ENCODE results near the gene HES6. TPM values are rescaled to one million over a fixed set of nuclear protein-coding genes. Genes with fewer than 3 reads are reported as not detected.

The HES6 gene
- total and polyA plus RNA-seq, 10 of the 15 experiments (the other 5 are each of a cell fraction or from before 2014, with no cell fraction given), result 0.11 to 1.7 (median 0.83) TPM

GRCh38 chr2:238247841-238248453 lies 8.1 kb upstream of the HES6 start:
- ATAC-seq, result no peak
- no peak for DNase-seq (ENCODE audit: low read depth, low spot score)
- FAIRE-seq, result no peak
- H3K79me2 ChIP-seq (ENCODE audit: control insufficient read depth, insufficient read depth, low read length), result no peaks in the 10 kb centered on the region
- H3K4me3 ChIP-seq, result no peak overlapping the region
- ChIA-PET CTCF (no interaction called here), POLR2A (no interaction called here), SMC1A (ENCODE audit: uncharacterized antibody, unreplicated experiment) (no interaction called here), RAD21 (ENCODE audit: unreplicated experiment) (no interaction called here)
- H3K27ac ChIP-seq (ENCODE audit: control insufficient read depth, insufficient read depth), result no peak overlapping the region
- H3K27me3 ChIP-seq (replicated peaks in 1 of 2; ENCODE audit: control insufficient read depth in 2 of 2, insufficient read depth in 2 of 2, low read length in 1 of 2), result no peaks in the 10 kb centered on the region
- H3K9ac ChIP-seq (ENCODE audit: control insufficient read depth, insufficient read depth, low read length), result no peak overlapping the region
- no peak for TF ChIP-seq NR2F1 (conservative IDR thresholded peaks at IDR 0.05)
- TF ChIP-seq MAX (IDR thresholded peaks at IDR 0.05; ENCODE audit: low read depth, low read length), result no peak
- TF ChIP-seq FOXM1 (IDR thresholded peaks at IDR 0.05; ENCODE audit: low read depth, low read length), result no peak
- TF ChIP-seq E2F4 (IDR thresholded peaks at IDR 0.05; ENCODE audit: low read depth, low read length), result no peak
- no peak for TF ChIP-seq SRF (IDR thresholded peaks at IDR 0.05; ENCODE audit: low read depth in 2 of 2, low read length in 2 of 2)
- TF ChIP-seq POLR2AphosphoS2 (IDR thresholded peaks at IDR 0.05; ENCODE audit: low read depth, low read length), result no peak
- TF ChIP-seq SIX5 (IDR thresholded peaks at IDR 0.05; ENCODE audit: low read depth, low read length, severe bottlenecking), result no peak
- no peak for TF ChIP-seq ZNF274 (IDR thresholded peaks at IDR 0.05; ENCODE audit: insufficient read depth, insufficient read length)
- no peak for TF ChIP-seq YY1 (IDR thresholded peaks at IDR 0.05; ENCODE audit: low read depth, low read length)
- TF ChIP-seq NBN (IDR thresholded peaks at IDR 0.05), result no peak
- no peak for TF ChIP-seq RELA (IDR thresholded peaks at IDR 0.05; ENCODE audit: borderline replicate concordance, partially characterized antibody)
- TF ChIP-seq ZNF207 (IDR thresholded peaks at IDR 0.05; ENCODE audit: borderline replicate concordance), result no peak
- TF ChIP-seq ELK1 (IDR thresholded peaks at IDR 0.05; ENCODE audit: low read depth, low read length), result no peak
- no peak for TF ChIP-seq NFYB (IDR thresholded peaks at IDR 0.05; ENCODE audit: insufficient read depth, low read depth, low read length)
- TF ChIP-seq CUX1 (IDR thresholded peaks at IDR 0.05; ENCODE audit: insufficient replicate concordance, low read depth, low read length), result no peak
- TF ChIP-seq CHD2 (IDR thresholded peaks at IDR 0.05; ENCODE audit: borderline replicate concordance, low read depth, low read length), result no peak
- no peak overlapping the region for H3K4me2 ChIP-seq (ENCODE audit: control insufficient read depth, insufficient read depth)
- 96% methylated on average over 10 of the region's 10 CpGs for WGBS (ENCODE audit: insufficient coverage, insufficient replicate concordance, low lambda C conversion rate, missing lambda C conversion rate)
- peaks cover 0 to 9% of the 10 kb centered on the region in 2 experiments; a peak in 3 of 4 replicates for H3K36me3 ChIP-seq (ENCODE audit: control insufficient read depth in 2 of 2, insufficient read depth in 2 of 2, low read length in 1 of 2)
- H2AFZ ChIP-seq (ENCODE audit: control insufficient read depth, low read depth, low read length), result no peak overlapping the region
- in situ Hi-C loops (cut with MboI), result no loop called here
- intact Hi-C loops (cut with micrococcal nuclease; ENCODE audit: unreplicated experiment), result no loop called here
- BruUV-seq (replicated peaks), result no TSS peak
- H4K20me1 ChIP-seq (ENCODE audit: control insufficient read depth, insufficient read depth), result no peaks in the 10 kb centered on the region
- no peaks in the 10 kb centered on the region for H3K4me1 ChIP-seq (ENCODE audit: control insufficient read depth, insufficient read depth, low read length)
- H3K9me3 ChIP-seq (replicated peaks; ENCODE audit: control insufficient read depth, insufficient read depth, low read length), result no peaks in the 10 kb centered on the region

All from GM12878 (cell line).